H9 (cell line): ENCODE measurements around the gene GNAS-AS1. TPM values are rescaled to one million over a fixed set of nuclear protein-coding genes. Genes with fewer than 3 reads are reported as not detected.

ENCODE experiments used
- DNase-seq: peaks from one replicate; pipeline ENCODE4 v3.0.0-alpha.2; 2017
- H2AFZ ChIP-seq: one replicate; pipeline ENCODE4 v1.6.1; 2013; ENCODE audit warnings: mild to moderate bottlenecking, low read length, control low read depth, moderate library complexity
- H2AK5ac ChIP-seq: 2 replicates; pipeline ENCODE4 v1.6.1; 2013; ENCODE audit warnings: low read length, control low read depth, mixed read lengths; ENCODE audit not compliant: insufficient read length
- H2BK120ac ChIP-seq: one replicate; pipeline ENCODE4 v1.6.1; 2013; ENCODE audit warnings: low read depth, mild to moderate bottlenecking, low read length, control low read depth, inconsistent platforms; ENCODE audit not compliant: poor library complexity, severe bottlenecking
- H2BK12ac ChIP-seq: 2 replicates; pipeline ENCODE4 v1.6.1; 2013; ENCODE audit warnings: low read length, control low read depth, mixed read lengths, low read depth; ENCODE audit not compliant: insufficient read length
- H2BK15ac ChIP-seq: 2 replicates; pipeline ENCODE4 v1.6.1; 2013; ENCODE audit warnings: low read depth, low read length, control low read depth
- H2BK20ac ChIP-seq: one replicate; pipeline ENCODE4 v1.6.1; 2013; ENCODE audit warnings: low read depth, mild to moderate bottlenecking, low read length, control low read depth, inconsistent platforms; ENCODE audit not compliant: poor library complexity, severe bottlenecking
- H2BK5ac ChIP-seq: 2 replicates; pipeline ENCODE4 v1.6.1; 2013; ENCODE audit warnings: low read length, control low read depth, mixed read lengths; ENCODE audit not compliant: insufficient read length
- H3K14ac ChIP-seq: 2 replicates; pipeline ENCODE4 v1.6.1; 2013; ENCODE audit warnings: low read length, control low read depth; ENCODE audit not compliant: insufficient read depth
- H3K18ac ChIP-seq: 2 replicates; pipeline ENCODE4 v1.6.1; 2013; ENCODE audit warnings: low read depth, mild to moderate bottlenecking, mixed read lengths, low read length, control low read depth; ENCODE audit not compliant: insufficient read length
- H3K23ac ChIP-seq: 2 replicates; pipeline ENCODE4 v1.6.1; 2013; ENCODE audit warnings: low read length, control low read depth, mixed read lengths, low read depth; ENCODE audit not compliant: insufficient read length
- H3K23me2 ChIP-seq: 2 replicates; pipeline ENCODE4 v1.6.1; 2013; ENCODE audit warnings: low read depth, mild to moderate bottlenecking, mixed read lengths, low read length, control low read depth; ENCODE audit not compliant: insufficient read length, poor library complexity, severe bottlenecking
- H3K27ac ChIP-seq: 2 replicates; pipeline ENCODE4 v1.5.1; 2013; ENCODE audit warnings: low read length, control low read depth, mixed read lengths, low read depth; ENCODE audit not compliant: insufficient read length
- H3K27me3 ChIP-seq: 2 replicates; pipeline ENCODE4 v1.6.1; 2013; ENCODE audit warnings: low read length, control low read depth, inconsistent platforms; ENCODE audit not compliant: insufficient read depth
- H3K4ac ChIP-seq: 2 replicates; pipeline ENCODE4 v1.6.1; 2013; ENCODE audit warnings: low read depth, mild to moderate bottlenecking, control low read depth, inconsistent platforms, low read length, moderate library complexity
- H3K4me1 ChIP-seq: 2 replicates; pipeline ENCODE4 v1.6.1; 2013; ENCODE audit warnings: low read length, control low read depth, inconsistent platforms; ENCODE audit not compliant: insufficient read depth
- H3K4me2 ChIP-seq: 2 replicates; pipeline ENCODE4 v1.6.1; 2013; ENCODE audit warnings: low read length, control low read depth, mixed read lengths; ENCODE audit not compliant: insufficient read length, insufficient read depth
- H3K56ac ChIP-seq: 2 replicates; pipeline ENCODE4 v1.6.1; 2013; ENCODE audit warnings: low read depth, mild to moderate bottlenecking, mixed read lengths, low read length, control low read depth; ENCODE audit not compliant: insufficient read length
- H3K79me1 ChIP-seq: 2 replicates; pipeline ENCODE4 v1.6.1; 2013; ENCODE audit warnings: low read depth, mild to moderate bottlenecking, moderate library complexity, low read length, control low read depth, inconsistent platforms; ENCODE audit not compliant: insufficient read depth, poor library complexity, severe bottlenecking
- H3K79me2 ChIP-seq: 2 replicates; pipeline ENCODE4 v1.6.1; 2013; ENCODE audit warnings: low read length, control low read depth, inconsistent platforms; ENCODE audit not compliant: insufficient read depth
- H3K9ac ChIP-seq: 2 replicates; pipeline ENCODE4 v1.6.1; 2013; ENCODE audit warnings: low read length, control low read depth, mixed read lengths; ENCODE audit not compliant: insufficient read length; ENCODE audit errors: extremely low read depth
- H3K9me3 ChIP-seq: one replicate; pipeline ENCODE4 v1.6.1; 2013; ENCODE audit warnings: low read depth, low read length, inconsistent platforms; ENCODE audit not compliant: control insufficient read depth
- H3T11ph ChIP-seq: one replicate; pipeline ENCODE4 v1.6.1; 2013; ENCODE audit warnings: mild to moderate bottlenecking, low read length, control low read depth, inconsistent platforms
- H4K20me1 ChIP-seq: one replicate; pipeline ENCODE4 v1.6.1; 2013; ENCODE audit not compliant: control insufficient read depth, insufficient read length, insufficient read depth
- H4K5ac ChIP-seq: 2 replicates; pipeline ENCODE4 v1.6.1; 2013; ENCODE audit warnings: low read depth, mild to moderate bottlenecking, mixed read lengths, low read length, control low read depth; ENCODE audit not compliant: insufficient read length
- H4K8ac ChIP-seq: replicated peaks from 2 replicates; pipeline ENCODE4 v1.6.1; 2013; ENCODE audit warnings: low read length, control low read depth, mixed read lengths, low read depth; ENCODE audit not compliant: insufficient read length
- H4K91ac ChIP-seq: 2 replicates; pipeline ENCODE4 v1.6.1; 2013; ENCODE audit warnings: low read depth, mild to moderate bottlenecking, moderate library complexity, mixed read lengths, low read length, control low read depth; ENCODE audit not compliant: insufficient read length
- H3K27ac Mint-ChIP-seq, 3 experiments: 2 replicates in 2 of 3; 3 replicates in 1 of 3; pipeline ENCODE4 v1.8.0; 2020 to 2021; ENCODE audit warnings: mixed read lengths in 3 of 3, mild to moderate bottlenecking in 1 of 3, moderate library complexity in 1 of 3
- H3K27me3 Mint-ChIP-seq: 2 replicates; pipeline ENCODE4 v1.8.0; 2021; ENCODE audit warnings: low read depth, mild to moderate bottlenecking, moderate library complexity, mixed read lengths
- H3K36me3 Mint-ChIP-seq, 3 experiments: 2 replicates in 2 of 3; 3 replicates in 1 of 3; pipeline ENCODE4 v1.8.0; 2020 to 2021; ENCODE audit warnings: low read depth in 3 of 3, mixed read lengths in 3 of 3; ENCODE audit not compliant: insufficient read depth in 1 of 3
- H3K4me1 Mint-ChIP-seq, 2 experiments: 2 replicates each; pipeline ENCODE4 v1.8.0; 2020; ENCODE audit warnings: mixed read lengths in 2 of 2
- H3K4me3 Mint-ChIP-seq, 2 experiments: 2 replicates in 1 of 2; 3 replicates in 1 of 2; pipeline ENCODE4 v1.8.0; 2020 to 2021; ENCODE audit warnings: mild to moderate bottlenecking in 2 of 2, mixed read lengths in 2 of 2, moderate library complexity in 1 of 2
- H3K9me3 Mint-ChIP-seq, 2 experiments: 2 replicates in 1 of 2; 3 replicates in 1 of 2; pipeline ENCODE4 v1.8.0; 2020; ENCODE audit warnings: mild to moderate bottlenecking in 2 of 2, mixed read lengths in 2 of 2, moderate library complexity in 1 of 2
- WGBS: extraction: QIAGEN DNeasy Blood & Tissue Kit; methylation state at CpG from one replicate; pipeline ENCODE4 v1.1.7; 2013; ENCODE audit warnings: missing lambda C conversion rate, low lambda C conversion rate, mixed read lengths; ENCODE audit not compliant: insufficient read length; ENCODE audit errors: extremely low coverage; 5-methylcytosine and 5-hydroxymethylcytosine counted together
- total RNA-seq: library from RNA; stranded (reverse); gene quantifications from 2 replicates; pipeline ENCODE4 v1.2.1, GENCODE V29; 2021
- TF ChIP-seq, protein P1 (sequence below): fragments of 200-600 bp; sonication (generic); conservative IDR thresholded peaks from 3 replicates; pipeline ENCODE4 v1.8.0; 2021; ENCODE audit warnings: antibody characterized with exemption, mild to moderate bottlenecking

The GNAS-AS1 gene
- total RNA-seq, 1 experiment from 2014 or later: 11.3 TPM

DNA sequence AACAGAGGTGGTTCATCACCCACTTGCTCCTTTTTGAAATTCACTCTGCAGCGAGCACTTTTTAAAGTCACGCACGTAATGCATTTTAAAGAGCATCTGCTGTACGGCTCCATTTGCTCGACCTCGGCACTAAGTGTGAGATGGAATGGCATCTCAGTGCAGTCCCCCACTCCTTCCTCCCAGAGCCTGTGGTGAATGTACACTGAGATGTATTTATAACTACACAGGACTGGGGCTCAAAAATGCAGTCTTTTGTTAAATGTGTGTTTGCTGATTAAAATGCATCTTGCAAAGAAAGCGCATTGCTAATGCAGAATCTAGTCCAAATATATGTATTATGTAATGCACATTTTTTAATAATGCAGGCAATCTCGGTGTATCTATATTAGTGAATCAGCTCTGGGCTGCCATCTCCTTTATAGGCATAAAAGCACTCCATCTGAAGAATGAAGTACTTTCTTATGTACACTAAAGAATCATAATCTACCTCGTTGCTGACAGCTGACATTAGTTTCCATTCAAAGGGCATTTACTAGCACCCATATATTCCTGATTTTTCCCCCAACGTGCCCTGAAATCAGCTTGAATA is 14.0 kb downstream of the GNAS-AS1 start:
- Histone ChIP-seq H3K23me2 (peaks cover 7% of the 10 kb centered on the region), H4K91ac (no peak overlapping the region), H3K23ac (no peak overlapping the region), H3K27me3 (peaks cover 17% of the 10 kb centered on the region; the same call in 1 of the 2 replicates), H2BK5ac (no peak overlapping the region), H3T11ph (no peak overlapping the region), H2BK15ac (no peak overlapping the region), H4K20me1 (peaks cover 2% of the 10 kb centered on the region), H4K5ac (no peak overlapping the region), H3K27ac (no peak overlapping the region), H2AK5ac (no peak overlapping the region), H3K18ac (no peak overlapping the region), H2BK12ac (no peak overlapping the region), H4K8ac (no peak overlapping the region), H3K4ac (no peak overlapping the region), H2AFZ (no peak overlapping the region), H3K56ac (no peak overlapping the region), H2BK120ac (no peak overlapping the region), H3K79me1 (peaks cover 8% of the 10 kb centered on the region), H3K79me2 (peaks cover 54% of the 10 kb centered on the region; the same call in 1 of the 2 replicates), H3K9me3 (no peaks in the 10 kb centered on the region), H3K4me2 (no peak overlapping the region), H3K14ac (no peak overlapping the region), H3K9ac (no peak overlapping the region), H2BK20ac (no peak overlapping the region), H3K4me1 (no peaks in the 10 kb centered on the region)
- no peaks in the 10 kb centered on the region; a peak in 1 of 5 replicates for H3K9me3 Mint-ChIP-seq
- no CpG with 5 or more reads among the region's 10 CpGs for WGBS
- H3K4me1 Mint-ChIP-seq: peaks cover 12 to 25% of the 10 kb centered on the region in 2 experiments
- H3K27me3 Mint-ChIP-seq: peaks cover 30% of the 10 kb centered on the region
- no peak for DNase-seq
- TF ChIP-seq, protein P1, sequence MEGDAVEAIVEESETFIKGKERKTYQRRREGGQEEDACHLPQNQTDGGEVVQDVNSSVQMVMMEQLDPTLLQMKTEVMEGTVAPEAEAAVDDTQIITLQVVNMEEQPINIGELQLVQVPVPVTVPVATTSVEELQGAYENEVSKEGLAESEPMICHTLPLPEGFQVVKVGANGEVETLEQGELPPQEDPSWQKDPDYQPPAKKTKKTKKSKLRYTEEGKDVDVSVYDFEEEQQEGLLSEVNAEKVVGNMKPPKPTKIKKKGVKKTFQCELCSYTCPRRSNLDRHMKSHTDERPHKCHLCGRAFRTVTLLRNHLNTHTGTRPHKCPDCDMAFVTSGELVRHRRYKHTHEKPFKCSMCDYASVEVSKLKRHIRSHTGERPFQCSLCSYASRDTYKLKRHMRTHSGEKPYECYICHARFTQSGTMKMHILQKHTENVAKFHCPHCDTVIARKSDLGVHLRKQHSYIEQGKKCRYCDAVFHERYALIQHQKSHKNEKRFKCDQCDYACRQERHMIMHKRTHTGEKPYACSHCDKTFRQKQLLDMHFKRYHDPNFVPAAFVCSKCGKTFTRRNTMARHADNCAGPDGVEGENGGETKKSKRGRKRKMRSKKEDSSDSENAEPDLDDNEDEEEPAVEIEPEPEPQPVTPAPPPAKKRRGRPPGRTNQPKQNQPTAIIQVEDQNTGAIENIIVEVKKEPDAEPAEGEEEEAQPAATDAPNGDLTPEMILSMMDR: no peak
- peaks cover 47 to 73% (median 58%) of the 10 kb centered on the region in 3 experiments for H3K36me3 Mint-ChIP-seq
- 0 out of 7 replicates have a peak overlapping the region, but pooled peaks of 1 of the 3 experiments have one; percentile 49 for H3K27ac Mint-ChIP-seq
- H3K4me3 Mint-ChIP-seq: no peak overlapping the region
